ENCODE data around the gene SOX6. TPM values are rescaled to one million over a fixed set of nuclear protein-coding genes. Genes with fewer than 3 reads are reported as not detected.

SOX6 gene
- total RNA-seq, 4 donors from 2014 or later: 1.6 to 22.7 (median 6.9) TPM

DNA sequence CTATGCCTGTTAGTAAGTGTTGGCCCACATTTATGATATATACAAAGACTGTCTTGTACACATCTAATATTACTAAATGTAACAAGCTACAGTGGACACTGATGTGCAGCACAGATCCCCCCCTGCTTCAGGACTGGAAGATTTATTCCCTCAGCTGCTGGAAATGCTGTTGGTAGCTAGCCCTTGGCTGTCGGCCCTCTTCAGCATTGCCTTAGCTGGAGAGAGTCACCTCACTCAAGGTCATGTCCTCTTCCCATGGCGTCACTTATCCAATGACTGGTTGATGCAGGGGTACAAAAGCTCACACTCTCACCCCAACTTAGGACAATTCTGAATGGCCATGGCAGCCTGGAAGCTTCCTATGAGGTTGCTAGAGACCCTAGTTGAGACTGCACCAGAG lies 312.7 kb downstream of the SOX6 start:
- H3K36me3 ChIP-seq: no peaks in the 10 kb centered on the region
- TF ChIP-seq POLR2AphosphoS5 (IDR thresholded peaks at IDR 0.05) (no peak), POLR2A (IDR thresholded peaks at IDR 0.05) (no peak), EP300 (IDR thresholded peaks at IDR 0.05; ENCODE audit: low read depth) (no peak)
- TF ChIP-seq, protein P1, sequence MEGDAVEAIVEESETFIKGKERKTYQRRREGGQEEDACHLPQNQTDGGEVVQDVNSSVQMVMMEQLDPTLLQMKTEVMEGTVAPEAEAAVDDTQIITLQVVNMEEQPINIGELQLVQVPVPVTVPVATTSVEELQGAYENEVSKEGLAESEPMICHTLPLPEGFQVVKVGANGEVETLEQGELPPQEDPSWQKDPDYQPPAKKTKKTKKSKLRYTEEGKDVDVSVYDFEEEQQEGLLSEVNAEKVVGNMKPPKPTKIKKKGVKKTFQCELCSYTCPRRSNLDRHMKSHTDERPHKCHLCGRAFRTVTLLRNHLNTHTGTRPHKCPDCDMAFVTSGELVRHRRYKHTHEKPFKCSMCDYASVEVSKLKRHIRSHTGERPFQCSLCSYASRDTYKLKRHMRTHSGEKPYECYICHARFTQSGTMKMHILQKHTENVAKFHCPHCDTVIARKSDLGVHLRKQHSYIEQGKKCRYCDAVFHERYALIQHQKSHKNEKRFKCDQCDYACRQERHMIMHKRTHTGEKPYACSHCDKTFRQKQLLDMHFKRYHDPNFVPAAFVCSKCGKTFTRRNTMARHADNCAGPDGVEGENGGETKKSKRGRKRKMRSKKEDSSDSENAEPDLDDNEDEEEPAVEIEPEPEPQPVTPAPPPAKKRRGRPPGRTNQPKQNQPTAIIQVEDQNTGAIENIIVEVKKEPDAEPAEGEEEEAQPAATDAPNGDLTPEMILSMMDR (IDR thresholded peaks at IDR 0.05): no peak
- in situ Hi-C loops (cut with MboI; ENCODE audit: low pct_ligation_motif_present in 1 of 4, low pct_unique_long_range_greater_than_20kb in 1 of 4, low sequenced_read_pairs in 3 of 4) (no loop called here), intact Hi-C loops (cut with DNase I; ENCODE audit: low total_unique reads) (no loop called here)
- WGBS, 2 donors (ENCODE audit: low coverage in 1 of 2): 81% methylated on average over 2 of the region's 2 CpGs; no CpG with 5 or more reads in 1 of the 2 donors
- H3K9me3 ChIP-seq: no peaks in the 10 kb centered on the region
- H3K4me3 ChIP-seq: no peak overlapping the region
- H3K27me3 ChIP-seq: no peaks in the 10 kb centered on the region
- no peak overlapping the region for H3K27ac ChIP-seq
- DNase-seq: no peak
- no peaks in the 10 kb centered on the region for H3K4me1 ChIP-seq

DNA sequence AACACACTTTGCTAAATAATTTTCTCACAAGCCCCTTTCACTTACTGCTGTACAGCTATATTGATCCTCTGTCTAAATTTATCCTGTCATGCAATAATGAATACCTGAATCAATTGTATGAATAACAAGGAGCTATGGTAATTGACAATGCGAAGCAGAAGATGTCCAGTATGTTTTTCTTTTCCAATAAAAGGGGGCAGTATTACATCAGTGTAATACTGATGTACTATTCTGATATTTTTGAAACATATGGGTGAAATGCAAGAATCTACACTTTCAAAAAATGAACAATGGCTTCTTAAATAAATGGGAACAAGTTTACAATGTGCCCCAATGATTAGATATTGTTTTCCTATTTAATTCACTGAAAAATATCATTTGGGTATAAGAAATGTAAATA lies 315.1 kb downstream of the SOX6 start:
- 86 to 87% methylated on average over 1 of the region's 1 CpG for WGBS, 2 donors (ENCODE audit: low coverage in 1 of 2)
- no peak overlapping the region for H3K27ac ChIP-seq
- no peak for TF ChIP-seq POLR2A (IDR thresholded peaks at IDR 0.05)
- no peak for TF ChIP-seq EP300 (IDR thresholded peaks at IDR 0.05; ENCODE audit: low read depth)
- TF ChIP-seq, protein P1 (IDR thresholded peaks at IDR 0.05): no peak
- no peak for TF ChIP-seq POLR2AphosphoS5 (IDR thresholded peaks at IDR 0.05)
- H3K27me3 ChIP-seq: no peaks in the 10 kb centered on the region
- H3K36me3 ChIP-seq: no peaks in the 10 kb centered on the region
- DNase-seq: no peak
- no peak overlapping the region for H3K4me3 ChIP-seq
- H3K4me1 ChIP-seq: no peaks in the 10 kb centered on the region
- no peaks in the 10 kb centered on the region for H3K9me3 ChIP-seq
- intact Hi-C loops (cut with DNase I; ENCODE audit: low total_unique reads): no loop called here
- in situ Hi-C loops (cut with MboI; ENCODE audit: low pct_ligation_motif_present in 1 of 4, low pct_unique_long_range_greater_than_20kb in 1 of 4, low sequenced_read_pairs in 3 of 4): no loop called here

DNA sequence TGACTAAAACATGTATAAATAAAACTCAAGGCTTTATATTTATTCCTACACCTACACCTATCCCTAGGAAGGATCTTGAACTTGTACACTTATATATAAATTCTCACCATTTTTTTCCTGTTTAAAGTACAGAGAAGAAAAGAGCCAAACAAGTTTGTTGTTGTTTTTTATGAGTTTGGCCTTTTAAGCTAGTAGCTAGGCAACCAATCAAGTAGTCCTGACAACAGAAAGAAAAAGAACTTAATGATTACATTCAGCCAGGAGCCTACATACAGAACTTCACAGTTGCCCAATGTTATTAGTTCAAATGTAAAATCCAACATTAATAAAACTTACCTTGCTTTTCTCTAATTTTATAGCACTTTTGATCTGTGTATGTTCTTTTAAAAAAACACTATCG lies 316.2 kb downstream of the SOX6 start:
- TF ChIP-seq POLR2A (IDR thresholded peaks at IDR 0.05) (no peak), EP300 (IDR thresholded peaks at IDR 0.05; ENCODE audit: low read depth) (no peak), POLR2AphosphoS5 (IDR thresholded peaks at IDR 0.05) (no peak)
- TF ChIP-seq, protein P1 (IDR thresholded peaks at IDR 0.05): no peak
- WGBS, 2 donors (ENCODE audit: low coverage in 1 of 2): 93 to 100% methylated on average over 1 of the region's 1 CpG
- Histone ChIP-seq H3K27me3 (no peaks in the 10 kb centered on the region), H3K27ac (no peak overlapping the region), H3K36me3 (no peaks in the 10 kb centered on the region), H3K9me3 (no peaks in the 10 kb centered on the region), H3K4me1 (no peaks in the 10 kb centered on the region), H3K4me3 (no peak overlapping the region)
- in situ Hi-C loops (cut with MboI; ENCODE audit: low pct_ligation_motif_present in 1 of 4, low pct_unique_long_range_greater_than_20kb in 1 of 4, low sequenced_read_pairs in 3 of 4) (no loop called here), intact Hi-C loops (cut with DNase I; ENCODE audit: low total_unique reads) (no loop called here)
- no peak for DNase-seq

DNA sequence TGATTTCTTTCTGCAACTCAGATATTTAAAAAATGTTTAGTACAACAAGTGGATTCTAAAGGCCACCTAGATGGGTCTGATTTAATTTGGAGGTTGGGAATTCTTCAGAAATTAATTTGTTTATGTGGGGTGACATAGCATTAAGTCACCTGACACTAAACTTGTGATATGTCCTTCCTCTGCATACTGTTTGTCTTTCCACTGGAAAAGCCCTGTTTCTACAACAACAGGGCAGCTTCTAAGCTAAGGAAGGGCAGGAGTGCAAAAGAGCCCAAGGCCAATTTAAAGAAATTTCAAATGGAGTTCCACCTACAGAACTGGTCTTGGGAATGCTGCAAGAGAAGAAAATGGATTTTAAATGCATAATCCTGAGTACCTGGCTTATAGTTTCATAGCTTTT lies 319.2 kb downstream of the SOX6 start:
- in situ Hi-C loops (cut with MboI; ENCODE audit: low pct_ligation_motif_present in 1 of 4, low pct_unique_long_range_greater_than_20kb in 1 of 4, low sequenced_read_pairs in 3 of 4) (no loop called here), intact Hi-C loops (cut with DNase I; ENCODE audit: low total_unique reads) (no loop called here)
- H3K27ac ChIP-seq: no peak overlapping the region
- no peaks in the 10 kb centered on the region for H3K27me3 ChIP-seq
- H3K36me3 ChIP-seq: no peaks in the 10 kb centered on the region
- H3K4me3 ChIP-seq: no peak overlapping the region
- no peaks in the 10 kb centered on the region for H3K9me3 ChIP-seq
- no peak for TF ChIP-seq POLR2A (IDR thresholded peaks at IDR 0.05)
- TF ChIP-seq POLR2AphosphoS5 (IDR thresholded peaks at IDR 0.05): no peak
- TF ChIP-seq EP300 (IDR thresholded peaks at IDR 0.05; ENCODE audit: low read depth): no peak
- TF ChIP-seq, protein P1 (IDR thresholded peaks at IDR 0.05): no peak
- no peak for DNase-seq
- no peaks in the 10 kb centered on the region for H3K4me1 ChIP-seq
